ENCODE measurements around the gene NLGN2. TPM values are rescaled to one million over a fixed set of nuclear protein-coding genes. Genes with fewer than 3 reads are reported as not detected.

The NLGN2 gene
- total RNA-seq, 4 donors from 2014 or later, result 5.5 to 9.6 (median 6.4) TPM

GRCh38 chr17:7411427-7411750, 3.7 kb downstream of the NLGN2 start:
- intact Hi-C loops (cut with DNase I; ENCODE audit: low total_unique reads), result no loop called here
- 89 to 96% methylated on average over 7 to 8 of the region's 8 CpGs for WGBS, 2 donors
- TF ChIP-seq POLR2A (IDR thresholded peaks at IDR 0.05) (no peak), CTCF (IDR thresholded peaks at IDR 0.05) (no peak)
- no peak overlapping the region for H3K4me3 ChIP-seq (ENCODE audit: low read depth, poor library complexity, severe bottlenecking)
- DNase-seq (ENCODE audit: low spot score in 2 of 2), result no peak

GRCh38 chr17:7413346-7413985, 5.8 kb downstream of the NLGN2 start:
- H3K4me3 ChIP-seq (ENCODE audit: low read depth, poor library complexity, severe bottlenecking), result no peak overlapping the region
- intact Hi-C loops (cut with DNase I; ENCODE audit: low total_unique reads), result no loop called here
- no peak for DNase-seq (ENCODE audit: low spot score in 2 of 2)
- 61 to 62% methylated on average over 6 of the region's 6 CpGs for WGBS, 2 donors
- TF ChIP-seq CTCF (IDR thresholded peaks at IDR 0.05) (no peak), POLR2A (IDR thresholded peaks at IDR 0.05) (no peak)

GRCh38 chr17:7414837-7415236, 7.2 kb downstream of the NLGN2 start:
- DNase-seq (ENCODE audit: low spot score in 2 of 2), result no peak
- no peak overlapping the region for H3K4me3 ChIP-seq (ENCODE audit: low read depth, poor library complexity, severe bottlenecking)
- TF ChIP-seq CTCF (IDR thresholded peaks at IDR 0.05), result no peak
- no peak for TF ChIP-seq POLR2A (IDR thresholded peaks at IDR 0.05)
- 84 to 88% methylated on average over 14 of the region's 14 CpGs for WGBS, 2 donors
- intact Hi-C loops (cut with DNase I; ENCODE audit: low total_unique reads), result no loop called here

GRCh38 chr17:7415784-7416183, 8.1 kb downstream of the NLGN2 start:
- intact Hi-C loops (cut with DNase I; ENCODE audit: low total_unique reads), result no loop called here

GRCh38 chr17:7416323-7416722, 8.7 kb downstream of the NLGN2 start:
- DNase-seq (ENCODE audit: low spot score in 2 of 2), result no peak
- TF ChIP-seq CTCF (IDR thresholded peaks at IDR 0.05) (no peak), POLR2A (IDR thresholded peaks at IDR 0.05) (no peak)
- WGBS, 2 donors, result 76 to 81% methylated on average over 6 of the region's 6 CpGs
- intact Hi-C loops (cut with DNase I; ENCODE audit: low total_unique reads), result no loop called here
- H3K4me3 ChIP-seq (ENCODE audit: low read depth, poor library complexity, severe bottlenecking), result no peak overlapping the region

More at GRCh38 chr17:7415784-7416183, 8.1 kb downstream of the NLGN2 start:
- no peak for DNase-seq (ENCODE audit: low spot score in 2 of 2)
- WGBS, 2 donors, result 83 to 84% methylated on average over 23 of the region's 23 CpGs
- H3K4me3 ChIP-seq (ENCODE audit: low read depth, poor library complexity, severe bottlenecking), result no peak overlapping the region
- TF ChIP-seq CTCF (IDR thresholded peaks at IDR 0.05), result no peak
- no peak for TF ChIP-seq POLR2A (IDR thresholded peaks at IDR 0.05)

GRCh38 chr17:7417056-7417655, 9.5 kb downstream of the NLGN2 start:
- TF ChIP-seq POLR2A (IDR thresholded peaks at IDR 0.05) (no peak), CTCF (IDR thresholded peaks at IDR 0.05) (no peak)
- H3K4me3 ChIP-seq (ENCODE audit: low read depth, poor library complexity, severe bottlenecking), result no peak overlapping the region
- WGBS, 2 donors, result 93 to 95% methylated on average over 46 to 54 of the region's 54 CpGs
- intact Hi-C loops (cut with DNase I; ENCODE audit: low total_unique reads), result no loop called here
- DNase-seq (ENCODE audit: low spot score in 2 of 2), result no peak
